Natural killer cell treated with Interleukin-12 subunit alpha and Interleukin-12 subunit beta and Interleukin-15 and Interleukin-18, amount 100 ng/mL, for 72 hours (primary cell): Measurements from ENCODE around the gene CPNE9. TPM values are rescaled to one million over a fixed set of nuclear protein-coding genes. Genes with fewer than 3 reads are reported as not detected.

ENCODE experiments used
- ATAC-seq, 2 donors: fragments of 150-1000 bp; cut with Tn5 transposase in 1 of 2; sonication (Bioruptor Pico), chemical (Tn5 transposase) in 1 of 2; 2 replicates each; pipeline ENCODE4 v1.10.0; 2021
- DNase-seq: peaks from one replicate; pipeline ENCODE4 v3.0.0; 2022; ENCODE audit warnings: low spot score
- H3K27ac Mint-ChIP-seq, 2 donors: 1 replicate in 1 of 2; 2 replicates in 1 of 2; pipeline ENCODE4 v1.8.0; 2022; ENCODE audit warnings: mixed read lengths in 2 of 2, mild to moderate bottlenecking in 1 of 2, moderate library complexity in 1 of 2
- H3K27me3 Mint-ChIP-seq, 2 donors: 1 replicate in 1 of 2; 2 replicates in 1 of 2; pipeline ENCODE4 v1.8.0; 2022; ENCODE audit warnings: mixed read lengths in 2 of 2
- H3K36me3 Mint-ChIP-seq: one replicate; pipeline ENCODE4 v1.8.0; 2022; ENCODE audit warnings: mixed read lengths
- H3K4me1 Mint-ChIP-seq, 2 donors: 1 replicate in 1 of 2; 2 replicates in 1 of 2; pipeline ENCODE4 v1.8.0; 2022; ENCODE audit warnings: low read depth in 2 of 2, mixed read lengths in 2 of 2, mild to moderate bottlenecking in 1 of 2
- H3K4me3 Mint-ChIP-seq: one replicate; pipeline ENCODE4 v1.8.0; 2022; ENCODE audit warnings: mixed read lengths
- H3K9me3 Mint-ChIP-seq: 2 replicates; pipeline ENCODE4 v1.8.0; 2022; ENCODE audit warnings: mixed read lengths
- total RNA-seq, 2 donors: library from RNA; stranded (reverse); gene quantifications; one replicate each; pipeline ENCODE4 v1.2.3, GENCODE V29; 2022

The CPNE9 gene
- total RNA-seq, 2 donors from 2014 or later, result 0.29 TPM; not detected in 1

- DNase-seq, result peak; percentile 98
- Mint-ChIP-seq H3K4me3 (peak within 1 kb of the TSS; percentile 94), H3K9me3 (no peaks in the 10 kb centered on the region), H3K27me3 (no peaks in the 10 kb centered on the region), H3K4me1 (peaks cover 44 to 45% of the 10 kb centered on the region in 2 donors), H3K36me3 (peaks cover 15% of the 10 kb centered on the region), H3K27ac (peak within 1 kb of the TSS; percentile 82 to 87)
- ATAC-seq, result peak; percentile 98
These were observed 46.3 kb downstream of the CPNE9 start, which contains the start of gene OGG1 for GRCh38 chr3:9749645-9750555. TSS of gene OGG1 (plus strand) at chr3:9749952. CDS start at chr3:9750287, 335 bp downstream.

- DNase-seq (no peak), ATAC-seq (no peak)
- Mint-ChIP-seq H3K27me3 (no peaks in the 10 kb centered on the region), H3K9me3 (no peaks in the 10 kb centered on the region), H3K36me3 (peaks cover 16% of the 10 kb centered on the region), H3K4me3 (peak overlapping the region; percentile 94), H3K27ac (peak overlapping the region; percentile 82 to 87), H3K4me1 (peaks cover 44 to 45% of the 10 kb centered on the region in 2 donors)
These were observed 47.2 kb downstream of the CPNE9 start for GRCh38 chr3:9750556-9751411.

GRCh38 chr3:9754678-9755077 is 51.0 kb downstream of the CPNE9 start:
- Mint-ChIP-seq H3K36me3 (peaks cover 18% of the 10 kb centered on the region), H3K9me3 (no peaks in the 10 kb centered on the region), H3K4me3 (no peak overlapping the region), H3K27ac (peak overlapping the region; percentile 13 to 31), H3K4me1 (peaks cover 35 to 41% of the 10 kb centered on the region in 2 donors), H3K27me3 (no peaks in the 10 kb centered on the region)
- ATAC-seq, result no peak
- DNase-seq, result no peak

GRCh38 chr3:9757427-9757826 is 53.8 kb downstream of the CPNE9 start:
- Mint-ChIP-seq H3K36me3 (peaks cover 21% of the 10 kb centered on the region), H3K4me1 (peaks cover 19 to 20% of the 10 kb centered on the region in 2 donors), H3K4me3 (no peak overlapping the region), H3K27ac (no peak overlapping the region), H3K27me3 (no peaks in the 10 kb centered on the region), H3K9me3 (no peaks in the 10 kb centered on the region)
- no peak for DNase-seq
- ATAC-seq, result no peak

- Mint-ChIP-seq H3K4me3 (no peak overlapping the region), H3K4me1 (peaks cover 10 to 11% of the 10 kb centered on the region in 2 donors), H3K27ac (no peak overlapping the region), H3K9me3 (no peaks in the 10 kb centered on the region), H3K27me3 (no peaks in the 10 kb centered on the region), H3K36me3 (peaks cover 16% of the 10 kb centered on the region)
- no peak for DNase-seq
- no peak for ATAC-seq
These were observed 57.3 kb downstream of the CPNE9 start for GRCh38 chr3:9760779-9761505.

- Mint-ChIP-seq H3K36me3 (peaks cover 16% of the 10 kb centered on the region), H3K4me3 (no peak overlapping the region), H3K27ac (no peak overlapping the region), H3K9me3 (no peaks in the 10 kb centered on the region), H3K27me3 (no peaks in the 10 kb centered on the region), H3K4me1 (peaks cover 13 to 18% of the 10 kb centered on the region in 2 donors)
- ATAC-seq (no peak), DNase-seq (no peak)
These were observed 58.3 kb downstream of the CPNE9 start for GRCh38 chr3:9761919-9762318.

- Mint-ChIP-seq H3K27ac (no peak overlapping the region), H3K4me1 (peaks cover 23 to 27% of the 10 kb centered on the region in 2 donors), H3K4me3 (no peak overlapping the region), H3K9me3 (no peaks in the 10 kb centered on the region), H3K36me3 (peaks cover 16% of the 10 kb centered on the region), H3K27me3 (no peaks in the 10 kb centered on the region)
- peak in 1 of 2 donors; percentile 52 for ATAC-seq
- DNase-seq, result no peak
These were observed 59.2 kb downstream of the CPNE9 start for GRCh38 chr3:9762871-9763270.

- peak overlapping the region in 1 of 2 donors; percentile 75 for H3K27ac Mint-ChIP-seq
- H3K4me3 Mint-ChIP-seq, result no peak overlapping the region
- DNase-seq, result no peak
- H3K9me3 Mint-ChIP-seq, result no peaks in the 10 kb centered on the region
- no peaks in the 10 kb centered on the region for H3K27me3 Mint-ChIP-seq
- ATAC-seq, result no peak
- H3K4me1 Mint-ChIP-seq, result peaks cover 34 to 43% of the 10 kb centered on the region in 2 donors
- peaks cover 3% of the 10 kb centered on the region for H3K36me3 Mint-ChIP-seq
These were observed 62.2 kb downstream of the CPNE9 start for GRCh38 chr3:9765865-9766264.

GRCh38 chr3:9767418-9767817 is 63.8 kb downstream of the CPNE9 start:
- Mint-ChIP-seq H3K4me1 (peaks cover 34 to 39% of the 10 kb centered on the region in 2 donors), H3K9me3 (no peaks in the 10 kb centered on the region), H3K36me3 (no peaks in the 10 kb centered on the region), H3K4me3 (peak overlapping the region; percentile 81), H3K27ac (peak overlapping the region; percentile 28 to 75), H3K27me3 (no peaks in the 10 kb centered on the region)
- DNase-seq (no peak), ATAC-seq (no peak)

- DNase-seq (no peak), ATAC-seq (no peak)
- H3K36me3 Mint-ChIP-seq, result no peaks in the 10 kb centered on the region
- peak overlapping the region; percentile 81 for H3K4me3 Mint-ChIP-seq
- H3K27ac Mint-ChIP-seq, result peak overlapping the region; percentile 28 to 75
- no peaks in the 10 kb centered on the region for H3K9me3 Mint-ChIP-seq
- H3K4me1 Mint-ChIP-seq, result peaks cover 34 to 39% of the 10 kb centered on the region in 2 donors
- no peaks in the 10 kb centered on the region for H3K27me3 Mint-ChIP-seq
These were observed 64.6 kb downstream of the CPNE9 start for GRCh38 chr3:9768141-9768775.

- no peaks in the 10 kb centered on the region for H3K36me3 Mint-ChIP-seq
- no peaks in the 10 kb centered on the region for H3K27me3 Mint-ChIP-seq
- no peak for DNase-seq
- peak overlapping the region; percentile 81 for H3K4me3 Mint-ChIP-seq
- no peak for ATAC-seq
- peaks cover 34 to 39% of the 10 kb centered on the region in 2 donors for H3K4me1 Mint-ChIP-seq
- H3K27ac Mint-ChIP-seq, result peak overlapping the region; percentile 28 to 75
- H3K9me3 Mint-ChIP-seq, result no peaks in the 10 kb centered on the region
These were observed 65.4 kb downstream of the CPNE9 start for GRCh38 chr3:9769012-9769411.

GRCh38 chr3:9769426-9770275 is 66.0 kb downstream of the CPNE9 start, which contains the start of gene CAMK1:
TSS of gene CAMK1 (minus strand) at chr3:9769947. CDS start at chr3:9767749, 2,198 bp downstream.
- Mint-ChIP-seq H3K27me3 (no peaks in the 10 kb centered on the region), H3K27ac (peak within 1 kb of the TSS; percentile 28 to 78), H3K4me1 (peaks cover 34 to 39% of the 10 kb centered on the region in 2 donors), H3K4me3 (peak within 1 kb of the TSS; percentile 81), H3K36me3 (no peaks in the 10 kb centered on the region), H3K9me3 (no peaks in the 10 kb centered on the region)
- DNase-seq (peak; percentile 83), ATAC-seq (peak; percentile 95)
